HG02852 (cell line): ENCODE results near the gene HJV.

Source experiments
- ATAC-seq: cut with Tn5 transposase; IDR thresholded peaks from one replicate; pipeline ENCODE4 v1.9.1; 2021; ENCODE audit warnings: mild to moderate bottlenecking, moderate library complexity; ENCODE audit not compliant: unreplicated experiment

HJV gene

GRCh38 chr1:145978854-145979745 is 42.4 kb downstream of the HJV start:
- ATAC-seq, result peak; percentile 89

GRCh38 chr1:145978471-145978853 is 43.1 kb downstream of the HJV start:
- no peak for ATAC-seq

- ATAC-seq, result no peak
Observed at GRCh38 chr1:145977486-145978470, 43.8 kb downstream of the HJV start.

GRCh38 chr1:145977016-145977415 is 44.5 kb downstream of the HJV start:
- no peak for ATAC-seq

- ATAC-seq, result no peak
Observed at GRCh38 chr1:145975216-145975615, 46.3 kb downstream of the HJV start.

GRCh38 chr1:145974721-145975120 is 46.8 kb downstream of the HJV start:
- ATAC-seq, result no peak

GRCh38 chr1:145972580-145972979 is 49.0 kb downstream of the HJV start:
- no peak for ATAC-seq
